Mesenteric fat pad (tissue), 1 donor: Measurements from ENCODE around the gene RUNX2. TPM values are rescaled to one million over a fixed set of nuclear protein-coding genes. Genes with fewer than 3 reads are reported as not detected.

Experiments used
- DNase-seq: peaks from one replicate; pipeline ENCODE4 v3.0.0-alpha.2; 2020; ENCODE audit warnings: low spot score
- total RNA-seq: library from RNA; stranded (reverse); fragmentation: NEBNext Ultra II Directional; extraction: Animal tissue kit (Norgen Biotek cat#: 25700); gene quantifications from one replicate; pipeline ENCODE4 v1.2.1, GENCODE V29; 2021
- donor health status: DM: yes; HTN: yes; CAD: no.

RUNX2 gene
- total RNA-seq, 1 donor from 2014 or later = 1.6 TPM

DNA sequence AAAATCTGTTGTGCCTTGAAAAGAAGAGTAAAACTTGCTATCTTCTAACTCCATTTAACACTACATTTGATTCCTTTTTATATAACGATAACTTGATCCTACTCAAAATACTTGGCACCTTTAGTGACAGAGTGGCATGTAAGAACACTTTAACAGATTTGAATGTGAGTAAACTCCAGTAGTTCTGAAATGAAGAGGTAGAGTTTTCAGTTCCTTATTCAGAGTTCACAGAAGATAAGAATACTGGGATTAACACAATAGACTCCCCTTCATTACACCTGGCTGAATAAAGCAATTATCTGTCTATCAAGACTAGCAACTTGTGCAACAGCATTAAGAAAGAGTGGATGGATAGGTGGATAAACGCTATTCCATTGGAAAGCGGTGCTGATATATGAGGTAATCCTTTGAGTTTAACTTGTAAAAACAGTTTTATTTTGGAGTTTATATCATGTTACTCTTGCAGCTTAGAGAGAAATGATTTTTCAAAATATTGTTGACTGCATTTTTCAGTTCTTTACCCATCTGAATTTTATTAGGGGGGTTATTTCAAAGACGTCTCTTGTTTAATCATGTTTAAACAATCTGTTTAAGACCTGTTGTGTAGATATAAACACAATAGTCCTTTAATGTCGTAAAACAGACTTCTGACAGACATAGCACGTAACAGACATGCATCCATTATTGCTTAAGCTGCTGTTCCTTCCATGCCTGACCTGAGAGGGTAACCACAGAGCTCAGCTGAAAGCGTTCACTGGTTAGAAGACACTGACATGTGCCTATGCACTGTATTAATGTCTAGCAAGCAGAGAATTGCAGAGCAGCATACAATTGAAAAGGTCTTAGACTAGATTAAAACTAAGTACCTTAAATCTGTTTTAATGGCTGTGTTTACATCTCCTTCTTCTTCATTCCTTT is 152.0 kb downstream of the RUNX2 start:
- no peak for DNase-seq

DNA sequence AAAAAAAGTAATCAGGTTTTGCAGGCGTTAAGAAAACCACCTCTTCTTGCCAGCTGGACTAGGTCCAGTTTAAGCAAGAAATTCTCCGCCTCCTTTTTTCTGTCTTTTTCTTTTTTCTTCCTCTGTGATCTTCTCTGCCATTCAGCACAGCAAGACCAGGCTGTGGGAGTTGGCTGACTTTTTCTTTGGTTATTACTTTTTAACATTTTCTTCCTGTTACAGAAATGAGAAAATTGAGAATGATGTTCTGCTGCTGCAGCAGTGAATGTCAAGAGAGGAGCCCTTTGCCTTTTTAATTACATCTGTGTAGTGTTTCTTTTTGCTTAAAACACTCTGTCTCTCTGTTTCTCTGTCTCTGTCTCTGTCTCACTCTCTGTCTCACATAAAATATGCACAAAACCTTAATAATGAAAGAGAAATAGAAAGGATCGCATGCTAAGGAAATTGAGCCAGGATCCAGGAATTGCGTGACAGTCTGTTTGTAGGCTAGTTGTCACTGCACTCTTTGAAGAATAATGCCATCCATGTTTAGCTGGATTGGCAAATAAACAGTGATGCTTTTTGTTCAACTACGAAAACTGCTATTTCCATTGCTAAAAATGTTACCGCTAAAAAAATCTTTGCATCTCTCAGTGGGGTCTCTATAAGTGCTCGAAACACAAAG is 152.8 kb downstream of the RUNX2 start:
- DNase-seq = no peak

DNA sequence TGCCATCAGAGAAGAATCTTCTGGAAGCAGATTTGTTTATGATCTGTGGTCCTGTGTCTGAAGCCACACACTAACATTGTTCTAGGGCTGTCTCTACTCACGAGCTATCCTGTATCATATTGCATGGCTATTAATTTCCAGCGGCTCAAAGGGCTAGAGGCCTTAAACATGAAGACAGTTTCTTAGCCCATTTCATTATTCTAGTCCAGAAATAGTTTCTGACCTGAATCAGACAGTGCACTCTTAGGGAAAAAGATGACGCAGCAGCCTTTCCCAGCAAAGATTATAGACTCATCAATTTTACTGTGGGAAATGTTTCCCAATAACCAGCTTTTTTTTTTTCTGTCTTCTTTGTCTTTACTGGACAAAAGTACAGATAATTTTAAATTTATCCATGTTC is 154.9 kb downstream of the RUNX2 start:
- DNase-seq = no peak

DNA sequence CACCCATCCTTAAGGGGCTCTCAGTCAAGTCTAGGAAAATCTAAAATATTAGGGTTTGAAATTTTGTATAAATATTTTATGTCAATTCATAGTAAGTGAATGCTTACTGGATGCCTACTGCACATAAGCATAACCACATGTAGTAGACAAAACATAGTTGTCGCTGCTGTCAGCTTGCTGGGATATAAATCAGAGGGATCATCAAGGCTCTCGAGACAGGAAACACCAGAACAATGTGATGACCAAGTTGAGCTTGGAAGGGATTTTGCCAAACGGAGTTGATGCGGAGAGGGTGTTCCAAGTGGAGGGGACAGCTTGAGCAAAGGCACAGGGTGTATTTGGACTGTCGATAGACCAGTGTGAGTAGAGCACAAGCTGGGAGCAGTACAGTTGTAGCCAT is 155.4 kb downstream of the RUNX2 start:
- no peak for DNase-seq

DNA sequence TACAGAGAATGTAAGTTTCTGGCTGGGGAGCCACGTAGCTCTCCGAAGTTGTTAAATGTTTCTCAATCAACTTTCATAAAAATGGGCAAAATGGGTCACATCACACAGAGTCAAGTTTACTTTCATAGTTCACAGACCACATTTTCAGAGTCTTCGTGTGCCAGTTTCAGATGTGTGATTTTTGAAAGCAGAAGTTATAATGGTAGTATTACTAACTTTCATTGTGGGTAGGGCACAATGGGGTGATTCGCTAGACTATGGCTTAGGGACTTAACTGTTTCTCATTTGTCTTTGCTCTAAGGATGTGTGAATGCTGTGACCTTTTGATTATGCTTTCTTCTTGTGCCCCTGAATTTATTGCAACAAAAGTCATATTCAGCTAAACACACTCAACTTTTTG is 158.6 kb downstream of the RUNX2 start:
- DNase-seq = no peak

DNA sequence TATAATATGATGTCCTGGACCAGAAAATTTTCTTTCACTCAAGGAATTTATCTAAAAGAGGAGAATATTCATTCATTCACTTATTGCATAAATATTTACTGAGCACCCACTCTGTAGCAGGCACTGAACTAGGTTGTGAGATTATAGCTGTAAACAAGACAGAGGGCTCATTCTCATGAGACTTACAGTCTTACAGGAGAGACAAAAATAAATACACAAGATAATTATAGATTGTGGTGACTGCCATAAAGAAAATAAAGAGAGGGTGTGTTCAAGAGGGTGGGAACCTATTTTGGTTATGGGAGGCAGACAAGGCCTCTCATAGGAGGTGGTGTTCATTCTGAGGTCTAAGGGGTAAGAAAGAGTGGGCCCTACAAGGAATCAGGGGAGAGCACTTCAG is 159.5 kb downstream of the RUNX2 start:
- no peak for DNase-seq

DNA sequence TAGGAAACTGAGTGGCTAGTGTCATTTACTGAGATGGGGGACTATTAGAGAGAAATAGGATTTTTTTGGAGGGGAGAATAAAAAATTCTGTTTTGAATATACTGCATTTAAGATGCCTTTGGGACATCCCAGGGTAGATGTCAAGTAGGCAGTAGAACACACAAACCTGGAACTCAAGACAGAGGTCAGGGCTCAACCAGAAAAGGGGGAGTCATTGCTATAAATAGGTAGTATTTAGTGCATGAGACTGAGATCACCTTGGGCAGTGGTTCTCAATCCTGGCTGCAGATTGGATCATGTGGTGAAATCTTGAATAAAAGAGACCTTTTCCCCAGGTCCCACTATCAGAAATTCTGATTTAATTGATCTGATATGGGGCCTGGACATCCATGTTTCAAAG is 160.1 kb downstream of the RUNX2 start:
- no peak for DNase-seq

DNA sequence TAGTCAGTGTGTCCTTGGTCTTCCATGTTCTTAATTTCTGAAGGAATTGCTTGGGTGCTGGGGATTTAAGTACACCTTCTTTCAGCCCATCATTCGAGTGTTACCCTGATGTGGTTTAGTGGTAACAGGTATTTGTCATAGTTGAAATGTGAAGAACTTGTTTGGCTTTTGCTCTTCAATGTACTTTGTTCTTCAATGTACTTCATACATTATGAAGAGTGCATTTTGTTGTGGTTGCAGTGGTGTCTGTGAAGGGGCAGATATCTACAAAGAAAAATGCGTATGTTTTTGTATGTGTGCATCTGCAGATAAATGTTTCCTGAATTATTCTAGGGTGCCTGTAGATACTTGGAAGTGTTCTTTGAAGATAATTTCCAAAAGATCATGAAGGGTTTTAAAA is 160.8 kb downstream of the RUNX2 start:
- DNase-seq = no peak

DNA sequence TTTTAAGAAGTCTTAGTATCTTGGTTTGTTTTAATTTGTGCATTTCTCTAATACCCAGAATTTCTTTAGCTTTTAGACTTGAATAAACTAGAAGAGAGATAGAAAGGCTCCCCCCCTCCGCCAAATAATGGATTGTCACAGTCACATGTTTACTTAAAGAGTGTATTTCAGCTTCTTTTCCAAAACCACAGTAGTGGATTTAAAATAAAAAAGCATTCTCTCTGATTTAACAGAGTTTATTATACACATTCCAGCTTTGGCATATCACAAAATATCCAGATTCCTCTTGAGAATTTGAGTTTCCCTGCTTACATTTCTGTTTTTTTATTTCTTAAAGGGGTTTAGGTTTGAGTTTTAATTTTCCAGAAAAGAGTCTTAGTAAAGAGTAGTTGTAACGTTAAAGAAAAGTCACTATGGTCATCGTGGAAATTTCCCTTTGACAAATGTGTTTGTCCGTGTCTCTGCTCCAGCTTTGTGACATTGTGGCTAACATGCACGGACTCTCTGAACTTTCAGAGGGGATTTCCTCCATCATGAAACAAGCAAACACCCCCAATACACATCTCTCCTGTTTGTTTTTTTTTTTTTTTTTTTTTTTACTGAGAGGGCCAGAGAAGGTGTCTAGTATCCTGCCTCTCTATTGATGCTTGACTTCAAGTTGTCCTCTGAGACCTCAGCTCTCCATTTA is 163.1 kb downstream of the RUNX2 start:
- DNase-seq = no peak

DNA sequence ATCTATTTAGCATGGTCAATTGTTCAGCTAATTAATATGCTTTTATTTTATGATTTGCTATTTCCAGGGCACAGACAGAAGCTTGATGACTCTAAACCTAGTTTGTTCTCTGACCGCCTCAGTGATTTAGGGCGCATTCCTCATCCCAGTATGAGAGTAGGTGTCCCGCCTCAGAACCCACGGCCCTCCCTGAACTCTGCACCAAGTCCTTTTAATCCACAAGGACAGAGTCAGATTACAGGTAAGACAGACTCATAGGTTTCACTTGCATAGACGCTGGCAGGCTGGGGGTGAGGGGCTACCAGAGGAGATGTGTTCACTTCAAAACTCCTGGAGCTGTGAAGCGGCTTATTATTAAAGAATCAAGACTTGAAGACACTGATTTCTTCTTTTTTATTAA is 163.7 kb downstream of the RUNX2 start:
- DNase-seq = no peak

DNA sequence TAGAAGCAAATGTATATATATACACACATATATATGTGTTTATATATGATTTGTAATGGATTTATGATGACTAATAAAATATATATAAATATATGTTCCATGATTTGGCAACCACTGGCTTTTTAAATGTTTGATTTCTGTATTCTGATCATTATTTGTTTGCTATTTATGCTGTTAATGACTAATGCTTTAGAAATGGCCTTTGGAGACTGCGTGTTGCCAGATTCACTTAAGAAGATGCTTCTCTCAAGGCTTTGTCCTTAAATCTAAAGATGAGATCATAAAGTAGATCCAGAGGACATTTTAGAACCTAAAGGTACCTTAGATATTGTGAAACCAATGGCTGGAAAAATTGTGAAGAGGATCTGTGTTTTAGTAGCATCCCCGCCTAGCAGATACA is 165.6 kb downstream of the RUNX2 start:
- no peak for DNase-seq

DNA sequence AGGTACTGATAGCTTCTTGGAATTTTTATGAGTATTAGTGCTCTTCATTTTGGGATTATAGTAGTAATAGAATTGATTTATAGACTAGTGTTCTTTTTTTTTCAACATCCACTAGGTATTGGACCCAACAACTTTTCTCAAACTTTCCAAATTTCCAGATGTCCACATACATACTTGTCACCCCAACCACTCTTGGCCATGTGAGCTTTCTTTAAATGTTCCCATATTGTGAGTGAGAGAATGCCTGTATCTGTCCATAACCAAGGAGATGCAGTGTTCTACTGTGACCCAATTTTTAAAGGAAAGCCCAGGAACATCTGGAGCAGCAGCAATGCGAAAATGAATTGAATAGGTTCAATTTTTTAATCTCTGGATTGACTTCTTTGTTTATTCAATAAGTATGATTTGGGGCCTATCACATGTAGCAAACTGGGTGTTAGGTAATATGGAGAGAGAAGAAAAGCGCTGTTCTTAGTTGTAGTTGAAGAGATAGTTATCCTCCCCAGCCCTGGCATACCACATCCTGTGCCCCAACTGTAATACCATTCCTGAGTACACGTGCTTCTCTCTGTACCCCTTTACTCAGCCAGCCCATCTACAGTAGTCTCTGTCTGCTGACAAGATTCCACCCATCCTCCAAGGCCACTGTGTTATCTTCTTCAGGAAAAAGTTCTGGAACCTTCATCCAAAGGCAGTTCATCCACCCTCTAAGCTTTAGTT is 166.4 kb downstream of the RUNX2 start:
- no peak for DNase-seq

DNA sequence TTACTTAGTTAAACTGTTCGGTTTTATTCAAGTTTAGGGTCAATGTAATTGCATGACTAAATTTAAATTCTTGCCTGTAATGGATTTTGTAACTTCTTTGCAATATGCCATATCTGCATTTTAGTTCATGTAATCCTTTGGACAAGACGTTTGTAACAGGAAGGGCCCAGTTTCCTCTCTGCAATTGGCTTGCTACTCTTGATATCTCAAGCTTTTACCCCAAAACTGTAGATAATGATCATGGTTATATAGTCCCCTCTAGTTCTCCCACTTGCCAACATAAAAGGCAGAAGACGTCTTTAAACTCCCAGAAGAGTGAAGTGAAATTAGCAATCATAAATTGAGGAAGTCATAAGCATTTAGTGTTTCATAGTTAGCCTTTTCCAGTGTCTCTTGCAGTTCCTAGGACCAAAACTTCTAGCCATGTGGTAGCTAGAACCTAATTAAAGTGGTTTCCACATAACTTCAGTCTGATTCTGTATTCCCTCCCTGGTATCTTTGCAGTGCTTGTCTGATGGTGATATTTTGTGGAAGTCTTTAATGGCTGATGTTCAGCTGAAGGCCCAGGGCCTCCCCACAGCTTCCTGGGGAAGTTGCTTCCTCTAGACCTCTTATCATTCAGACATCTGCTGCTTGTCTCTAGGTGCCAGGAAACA is 167.4 kb downstream of the RUNX2 start:
- no peak for DNase-seq

DNA sequence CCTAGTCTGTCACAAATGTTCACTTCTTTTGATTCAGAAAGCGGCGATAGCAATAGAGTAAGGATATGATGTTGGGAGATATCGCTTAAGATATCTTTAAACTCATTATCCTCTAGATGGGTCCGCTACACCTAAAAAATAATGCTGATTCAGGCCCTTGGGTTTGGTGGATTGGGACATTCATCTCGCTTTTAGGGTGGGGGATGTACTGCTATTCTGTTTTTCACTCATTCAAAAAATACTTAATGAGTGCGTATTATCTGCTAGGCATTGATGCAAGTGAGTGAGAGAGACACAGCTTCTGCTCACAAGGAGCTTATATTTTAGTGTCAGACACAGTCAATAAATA is 167.9 kb downstream of the RUNX2 start:
- no peak for DNase-seq

DNA sequence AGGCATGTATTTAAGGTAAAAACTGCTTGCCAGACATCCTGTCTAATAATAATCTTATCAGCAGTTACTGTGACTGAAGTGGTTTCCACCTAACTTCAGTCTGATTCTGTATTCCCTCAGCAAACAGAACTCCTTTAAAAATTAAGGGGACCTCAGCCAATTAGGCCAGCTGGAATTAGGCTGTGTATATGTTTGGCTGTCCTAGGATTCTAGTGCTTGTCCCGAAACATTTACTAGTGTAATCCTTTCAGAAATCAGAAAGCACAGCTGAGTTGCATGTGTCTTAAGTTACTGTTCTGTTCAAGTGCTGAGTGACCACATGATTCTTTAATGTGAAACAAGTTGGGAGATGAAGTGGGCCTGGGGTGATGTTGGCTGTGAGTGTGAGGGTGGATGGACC is 170.5 kb downstream of the RUNX2 start:
- no peak for DNase-seq

DNA sequence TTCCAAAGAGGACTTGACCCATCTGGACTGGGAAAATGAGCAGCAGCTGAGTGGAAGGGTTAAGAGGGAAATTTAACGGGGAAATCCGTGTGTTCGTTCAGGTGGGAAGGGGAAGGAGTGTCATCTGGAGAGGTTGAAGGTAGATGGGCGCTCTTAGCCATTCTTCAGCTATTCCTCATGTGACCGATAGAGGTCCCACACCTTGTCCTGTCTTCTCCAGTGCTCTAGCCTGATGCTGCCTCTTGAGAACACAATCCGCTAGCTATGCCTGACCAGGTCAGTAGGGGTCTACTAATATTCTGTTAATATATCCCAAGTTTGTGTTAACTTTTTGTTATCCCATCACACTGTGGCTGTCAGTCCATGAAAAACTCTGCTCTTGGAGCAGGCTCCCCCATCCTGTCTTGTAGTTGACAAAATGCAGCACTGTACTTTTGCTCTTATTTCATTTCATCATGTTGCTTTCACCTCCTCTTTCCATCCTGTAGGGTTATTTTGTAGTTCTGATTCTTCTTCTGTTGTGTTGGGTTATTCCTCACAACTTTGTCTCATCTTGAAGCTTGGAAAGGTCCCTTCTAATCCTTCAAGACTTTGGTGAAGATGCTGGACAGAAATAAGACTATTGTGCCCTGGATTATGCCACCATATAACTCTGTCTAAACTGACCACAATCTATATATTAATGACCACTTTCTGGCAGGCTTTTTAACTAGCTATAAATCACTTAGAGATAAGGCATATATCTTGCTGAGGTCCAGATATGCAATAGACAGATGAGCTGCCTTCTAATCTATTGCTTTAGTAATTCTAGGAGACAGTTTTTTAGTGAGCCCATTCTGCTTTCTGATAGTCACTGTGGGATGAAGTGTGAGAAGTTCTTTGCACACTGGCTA is 173.0 kb downstream of the RUNX2 start:
- no peak for DNase-seq

DNA sequence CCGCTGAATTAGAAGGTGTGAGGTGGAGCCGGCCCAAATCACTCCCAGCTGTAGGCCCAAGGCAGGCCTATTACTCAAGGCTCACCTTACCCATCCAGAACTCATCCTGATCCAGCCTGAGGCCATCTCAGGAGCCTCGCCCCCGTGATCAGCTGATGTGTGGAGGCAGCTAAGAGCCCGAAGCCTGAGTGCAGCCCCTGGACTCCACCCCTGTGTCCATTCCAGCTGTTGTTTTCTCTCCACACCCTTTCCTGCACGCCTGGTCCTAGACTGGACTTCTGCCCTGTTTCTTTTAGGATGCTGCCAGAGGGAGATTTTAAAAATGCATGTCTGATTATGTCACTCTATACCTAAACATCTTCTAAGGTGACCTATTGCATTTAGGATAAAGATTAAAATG is 174.3 kb downstream of the RUNX2 start:
- DNase-seq = no peak

DNA sequence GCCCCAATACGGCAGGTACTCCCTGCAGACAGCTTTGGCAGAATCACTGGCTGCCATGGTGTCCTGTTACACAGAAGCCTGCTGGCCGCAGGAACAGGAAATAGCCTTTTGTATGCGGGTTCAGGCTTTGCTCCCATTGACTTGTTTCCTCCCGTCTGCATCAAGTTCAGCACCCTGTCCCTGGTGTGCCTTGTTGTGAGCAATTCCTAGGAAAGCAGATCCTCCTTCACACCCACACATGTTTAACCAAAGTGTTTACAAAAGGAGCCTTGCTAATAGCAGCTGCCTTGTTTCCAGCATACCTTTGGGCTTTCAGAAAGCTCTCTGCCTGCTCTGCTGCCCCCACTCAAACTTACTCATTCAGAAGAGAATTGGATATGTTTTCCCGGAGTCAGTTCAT is 176.8 kb downstream of the RUNX2 start:
- no peak for DNase-seq

DNA sequence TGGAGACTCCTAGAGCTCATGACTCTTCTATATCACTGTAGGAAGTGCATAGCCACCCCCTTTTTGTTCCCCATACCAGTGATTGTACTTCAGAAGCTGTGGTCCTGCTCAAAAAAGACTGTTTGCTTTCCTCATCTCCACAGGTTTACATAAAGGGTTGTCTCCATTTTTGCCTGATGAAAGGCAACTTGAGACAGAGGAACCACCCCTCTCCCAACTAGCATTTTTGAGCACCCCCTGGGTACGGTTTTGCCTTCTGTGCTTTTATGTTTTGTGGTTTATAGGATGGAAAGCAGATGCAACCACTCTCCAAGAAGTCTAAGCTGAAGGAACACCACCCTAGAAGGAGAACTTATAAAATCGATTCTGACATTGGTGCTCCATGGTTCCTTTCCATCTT is 177.3 kb downstream of the RUNX2 start:
- DNase-seq = no peak

DNA sequence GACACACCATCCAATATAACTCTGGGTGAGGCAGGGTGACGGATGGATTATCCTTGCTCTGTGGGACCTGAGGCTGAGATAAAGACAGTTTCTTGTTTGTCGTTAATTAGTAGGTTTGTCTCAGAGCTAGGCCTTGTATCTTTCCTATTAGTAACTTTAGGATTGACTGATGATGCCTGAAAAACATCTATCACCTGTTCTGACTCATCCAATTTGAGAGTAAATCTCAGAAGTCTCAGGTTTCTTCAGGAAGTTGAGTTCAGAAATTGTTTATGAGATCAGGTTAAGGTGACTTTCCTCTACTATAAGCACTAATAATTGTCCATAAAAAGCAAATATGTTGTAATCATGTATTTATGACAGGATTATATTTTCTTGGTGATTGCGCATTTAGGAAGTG is 179.1 kb downstream of the RUNX2 start:
- DNase-seq = no peak
